HFF-Myc (cell line): ENCODE results near the gene MLX.

ENCODE experiments used
- DNase-seq: peaks from one replicate; pipeline ENCODE4 v3.0.0-alpha.2; 2011; ENCODE audit warnings: low read depth; ENCODE audit errors: extremely low read depth
- H3K4me3 ChIP-seq: replicated peaks from 2 replicates; pipeline ENCODE4 v1.5.1; 2011; ENCODE audit warnings: low read depth, mild to moderate bottlenecking, control low read depth, low read length
- TF ChIP-seq, protein P1 (sequence below): IDR thresholded peaks from 2 replicates; pipeline ENCODE4 v1.5.1; 2012; ENCODE audit warnings: mild to moderate bottlenecking, low read depth, low read length, control low read depth; ENCODE audit errors: missing control alignments

The MLX gene

DNA sequence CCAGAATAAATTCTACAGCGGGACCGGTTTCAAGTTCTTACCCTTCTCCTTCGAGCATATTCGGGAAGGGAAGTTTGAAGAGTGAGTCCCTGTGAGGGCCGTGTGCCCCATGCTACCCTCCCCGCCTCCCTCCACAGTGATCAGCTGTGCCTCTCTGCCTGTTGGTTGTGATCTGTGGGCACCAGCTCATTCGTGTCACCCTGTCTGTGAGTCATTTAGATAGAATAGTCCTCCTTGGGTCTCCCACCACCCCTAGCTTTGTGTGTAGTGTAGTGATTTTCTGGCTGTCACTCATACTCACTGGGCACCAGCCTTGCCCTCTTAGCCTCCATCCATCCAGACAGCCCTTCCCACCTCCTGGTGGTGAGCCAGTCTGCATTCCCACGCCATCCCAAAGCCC, 45.9 kb upstream of the MLX start:
- TF ChIP-seq, protein P1, sequence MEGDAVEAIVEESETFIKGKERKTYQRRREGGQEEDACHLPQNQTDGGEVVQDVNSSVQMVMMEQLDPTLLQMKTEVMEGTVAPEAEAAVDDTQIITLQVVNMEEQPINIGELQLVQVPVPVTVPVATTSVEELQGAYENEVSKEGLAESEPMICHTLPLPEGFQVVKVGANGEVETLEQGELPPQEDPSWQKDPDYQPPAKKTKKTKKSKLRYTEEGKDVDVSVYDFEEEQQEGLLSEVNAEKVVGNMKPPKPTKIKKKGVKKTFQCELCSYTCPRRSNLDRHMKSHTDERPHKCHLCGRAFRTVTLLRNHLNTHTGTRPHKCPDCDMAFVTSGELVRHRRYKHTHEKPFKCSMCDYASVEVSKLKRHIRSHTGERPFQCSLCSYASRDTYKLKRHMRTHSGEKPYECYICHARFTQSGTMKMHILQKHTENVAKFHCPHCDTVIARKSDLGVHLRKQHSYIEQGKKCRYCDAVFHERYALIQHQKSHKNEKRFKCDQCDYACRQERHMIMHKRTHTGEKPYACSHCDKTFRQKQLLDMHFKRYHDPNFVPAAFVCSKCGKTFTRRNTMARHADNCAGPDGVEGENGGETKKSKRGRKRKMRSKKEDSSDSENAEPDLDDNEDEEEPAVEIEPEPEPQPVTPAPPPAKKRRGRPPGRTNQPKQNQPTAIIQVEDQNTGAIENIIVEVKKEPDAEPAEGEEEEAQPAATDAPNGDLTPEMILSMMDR = no peak

DNA sequence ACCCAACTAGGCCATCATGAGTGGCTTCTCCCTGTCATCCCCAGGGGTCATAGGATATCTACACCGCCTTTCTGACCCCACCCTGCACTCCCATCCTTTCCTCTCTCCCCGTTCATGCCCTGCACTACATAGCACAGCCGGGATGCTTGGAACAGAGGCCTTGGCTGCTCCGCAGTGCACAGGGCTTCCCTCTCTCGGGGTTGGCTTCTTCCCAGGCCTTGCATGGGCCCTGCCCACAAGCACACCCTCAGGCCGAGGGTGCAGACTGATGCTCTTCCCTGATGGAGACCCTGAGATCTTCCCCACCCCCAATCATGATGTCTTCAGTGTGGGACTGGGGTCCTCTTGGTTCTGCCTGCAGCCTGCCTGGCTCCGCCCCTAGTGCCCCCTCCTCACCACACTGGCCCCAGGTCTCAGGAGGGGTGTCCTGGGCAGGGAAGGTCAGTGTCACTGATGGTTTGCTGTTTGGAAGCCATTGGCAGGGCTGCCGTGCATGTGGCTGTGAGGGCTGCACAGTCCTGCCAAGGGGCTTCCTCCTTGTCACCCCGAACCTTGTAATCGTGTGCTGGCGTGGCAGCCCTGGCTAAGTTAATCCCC, 45.1 kb upstream of the MLX start:
- TF ChIP-seq, protein P1 = no peak
- H3K4me3 ChIP-seq = no peak overlapping the region
- no peak for DNase-seq

More for the DNA sequence above, 45.9 kb upstream of the MLX start:
- no peak overlapping the region for H3K4me3 ChIP-seq
- no peak for DNase-seq

DNA sequence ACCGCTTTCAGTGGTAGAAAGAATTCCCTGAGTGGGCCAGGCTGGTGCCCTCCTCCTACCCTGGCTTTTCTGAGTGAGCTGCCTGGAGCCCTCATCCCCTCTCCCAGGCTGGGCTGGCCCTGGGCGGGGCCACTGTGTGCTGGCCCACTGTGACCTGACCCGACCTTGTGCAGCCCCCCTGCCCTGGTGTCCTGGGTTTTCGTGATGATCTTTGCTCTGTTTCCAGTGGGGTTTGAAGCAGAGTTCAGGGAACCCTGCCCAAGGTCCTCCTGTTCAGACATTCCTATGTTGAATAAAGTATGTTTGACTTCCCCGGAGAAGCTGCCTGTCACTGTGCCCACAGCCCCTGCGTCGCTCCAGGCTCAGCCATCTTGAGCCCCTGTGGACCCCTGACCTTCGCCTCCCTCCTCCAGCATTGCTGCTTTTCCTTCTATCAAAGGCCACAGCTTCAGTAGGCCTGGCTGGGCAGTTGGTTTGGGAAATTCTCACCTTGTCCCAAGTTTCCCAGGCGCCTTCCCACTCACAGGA, 44.6 kb upstream of the MLX start:
- no peak overlapping the region for H3K4me3 ChIP-seq
- DNase-seq = no peak
- TF ChIP-seq, protein P1 = no peak

DNA sequence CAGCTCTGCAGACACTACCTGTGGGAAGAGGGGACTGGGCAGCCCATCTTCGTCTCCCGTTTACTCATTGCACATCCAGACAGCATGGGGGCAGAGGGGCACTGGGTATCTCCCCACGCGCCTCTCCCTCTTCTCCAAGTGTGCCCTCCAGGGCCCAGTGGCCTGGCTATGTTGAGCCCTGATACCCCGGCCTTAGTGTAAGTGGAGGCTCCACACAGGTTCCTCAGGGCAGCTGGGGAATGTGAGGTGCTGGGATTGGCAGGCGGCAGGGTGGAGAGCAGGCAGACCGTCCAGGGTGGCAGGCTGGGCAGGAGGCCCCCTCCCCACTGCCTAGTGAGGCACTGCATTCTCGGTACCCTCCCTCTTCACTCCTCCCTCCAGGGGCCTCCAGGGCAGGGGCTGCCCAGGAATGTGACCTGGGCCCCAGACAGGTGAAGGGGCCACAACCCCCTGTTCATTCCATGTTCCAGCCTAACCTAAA, 44.1 kb upstream of the MLX start:
- TF ChIP-seq, protein P1 = no peak
- H3K4me3 ChIP-seq = no peak overlapping the region
- DNase-seq = no peak

DNA sequence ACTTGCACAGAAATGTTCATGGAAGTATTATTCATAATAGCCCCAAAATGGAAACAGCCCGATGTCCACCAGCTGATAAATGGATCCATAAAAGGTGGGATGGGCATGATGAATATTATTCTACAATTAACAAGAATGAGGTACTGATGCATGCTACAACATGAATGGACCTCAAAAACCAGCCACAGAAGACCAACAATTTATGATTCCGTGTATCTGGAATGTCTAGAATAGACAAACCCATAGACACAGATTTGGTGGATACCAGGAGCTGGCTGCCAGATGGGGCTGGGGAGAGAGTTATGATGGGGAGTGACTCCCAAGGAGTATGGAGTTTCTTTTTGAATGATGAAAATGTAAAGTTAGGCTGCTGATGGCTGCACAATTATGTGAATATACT, 41.7 kb upstream of the MLX start:
- TF ChIP-seq, protein P1 = no peak
- H3K4me3 ChIP-seq = no peak overlapping the region

DNA sequence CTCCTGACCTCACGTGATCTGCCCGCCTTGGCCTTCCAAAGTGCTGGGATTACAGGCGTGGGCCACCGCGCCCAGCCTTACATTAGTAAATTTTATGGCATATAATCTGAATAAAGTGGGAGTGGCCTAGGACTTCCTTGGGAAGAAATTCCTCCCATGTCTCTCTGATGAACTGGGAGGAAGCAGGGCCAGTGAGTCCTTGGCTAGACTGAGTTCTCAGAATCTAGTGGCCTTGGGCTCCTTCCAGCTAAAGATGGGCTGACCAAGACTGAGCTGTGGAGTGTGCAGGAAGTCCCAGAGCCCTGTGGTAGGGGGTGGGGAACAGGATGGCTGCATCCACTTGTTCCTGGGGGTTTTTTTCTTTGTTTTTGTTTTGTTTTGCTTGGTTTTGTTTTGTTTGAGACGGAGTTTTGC, 40.9 kb upstream of the MLX start:
- no peak overlapping the region for H3K4me3 ChIP-seq
- DNase-seq = no peak
- TF ChIP-seq, protein P1 = no peak

More for the DNA sequence above, 41.7 kb upstream of the MLX start:
- DNase-seq = no peak
